ENCODE data around the gene NUDT14. TPM values are rescaled to one million over a fixed set of nuclear protein-coding genes. Genes with fewer than 3 reads are reported as not detected.

The NUDT14 gene
- total RNA-seq, 2 donors from 2014 or later: 4.1 to 23.6 TPM

DNA sequence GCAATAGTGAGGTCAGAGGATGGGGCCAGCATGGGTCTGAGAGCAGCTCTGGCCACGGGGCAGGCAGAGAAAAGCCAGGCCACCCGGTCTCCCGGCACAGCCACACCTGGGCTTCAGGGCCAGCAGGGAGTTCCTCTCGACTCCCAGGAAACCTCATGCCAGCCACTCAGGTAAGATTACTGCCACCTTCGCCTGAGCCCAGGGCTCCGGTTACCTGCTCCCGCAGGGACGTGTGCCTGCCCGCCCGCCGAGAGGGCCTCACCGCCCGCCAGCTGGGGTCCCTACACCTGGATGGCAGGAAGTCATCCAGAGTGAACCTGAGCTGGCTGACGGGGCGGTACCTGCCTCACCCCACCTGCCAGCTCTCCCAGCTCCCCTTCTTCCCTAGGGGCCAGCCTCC lies 19.8 kb downstream of the NUDT14 start:
- ATAC-seq (ENCODE audit: insufficient number of reproducible peaks, low FRiP score, low read depth) (no peak), DNase-seq (ENCODE audit: low spot score) (no peak)
- Histone ChIP-seq H3K27ac (no peak overlapping the region), H3K4me3 (no peak overlapping the region), H3K4me1 (ENCODE audit: control insufficient read depth in 1 of 2, low read depth in 2 of 2) (no peaks in the 10 kb centered on the region), H3K27me3 (replicated peaks; ENCODE audit: insufficient read depth) (no peaks in the 10 kb centered on the region), H3K36me3 (no peaks in the 10 kb centered on the region), H3K9me3 (no peaks in the 10 kb centered on the region)
- TF ChIP-seq, protein P1, sequence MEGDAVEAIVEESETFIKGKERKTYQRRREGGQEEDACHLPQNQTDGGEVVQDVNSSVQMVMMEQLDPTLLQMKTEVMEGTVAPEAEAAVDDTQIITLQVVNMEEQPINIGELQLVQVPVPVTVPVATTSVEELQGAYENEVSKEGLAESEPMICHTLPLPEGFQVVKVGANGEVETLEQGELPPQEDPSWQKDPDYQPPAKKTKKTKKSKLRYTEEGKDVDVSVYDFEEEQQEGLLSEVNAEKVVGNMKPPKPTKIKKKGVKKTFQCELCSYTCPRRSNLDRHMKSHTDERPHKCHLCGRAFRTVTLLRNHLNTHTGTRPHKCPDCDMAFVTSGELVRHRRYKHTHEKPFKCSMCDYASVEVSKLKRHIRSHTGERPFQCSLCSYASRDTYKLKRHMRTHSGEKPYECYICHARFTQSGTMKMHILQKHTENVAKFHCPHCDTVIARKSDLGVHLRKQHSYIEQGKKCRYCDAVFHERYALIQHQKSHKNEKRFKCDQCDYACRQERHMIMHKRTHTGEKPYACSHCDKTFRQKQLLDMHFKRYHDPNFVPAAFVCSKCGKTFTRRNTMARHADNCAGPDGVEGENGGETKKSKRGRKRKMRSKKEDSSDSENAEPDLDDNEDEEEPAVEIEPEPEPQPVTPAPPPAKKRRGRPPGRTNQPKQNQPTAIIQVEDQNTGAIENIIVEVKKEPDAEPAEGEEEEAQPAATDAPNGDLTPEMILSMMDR (IDR thresholded peaks at IDR 0.05): no peak

DNA sequence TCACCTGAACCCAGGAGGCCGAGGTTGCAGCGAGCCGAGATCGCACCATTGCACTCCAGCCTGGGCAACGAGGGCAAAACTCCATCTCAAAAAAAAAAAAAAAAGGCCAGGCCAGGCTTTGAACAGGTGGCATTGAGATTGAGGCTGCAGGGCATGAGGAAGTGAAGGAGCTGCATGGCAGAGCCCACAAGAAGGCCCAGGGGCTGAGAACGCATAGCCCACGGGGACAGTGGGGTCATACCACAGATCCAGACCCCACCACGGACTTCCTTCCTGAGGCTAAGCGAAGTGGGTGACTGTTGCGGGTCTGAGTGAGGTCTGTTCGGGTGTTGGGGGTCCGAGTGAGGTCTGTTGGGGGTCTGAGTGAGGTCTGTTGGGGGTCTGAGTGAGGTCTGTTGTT lies 20.3 kb downstream of the NUDT14 start:
- no peak overlapping the region for H3K4me3 ChIP-seq
- DNase-seq (ENCODE audit: low spot score) (no peak), ATAC-seq (ENCODE audit: insufficient number of reproducible peaks, low FRiP score, low read depth) (no peak)
- H3K36me3 ChIP-seq: no peaks in the 10 kb centered on the region
- H3K27ac ChIP-seq: no peak overlapping the region
- TF ChIP-seq, protein P1 (IDR thresholded peaks at IDR 0.05): no peak
- no peaks in the 10 kb centered on the region for H3K4me1 ChIP-seq (ENCODE audit: control insufficient read depth in 1 of 2, low read depth in 2 of 2)
- no peaks in the 10 kb centered on the region for H3K27me3 ChIP-seq (replicated peaks; ENCODE audit: insufficient read depth)
- no peaks in the 10 kb centered on the region for H3K9me3 ChIP-seq

DNA sequence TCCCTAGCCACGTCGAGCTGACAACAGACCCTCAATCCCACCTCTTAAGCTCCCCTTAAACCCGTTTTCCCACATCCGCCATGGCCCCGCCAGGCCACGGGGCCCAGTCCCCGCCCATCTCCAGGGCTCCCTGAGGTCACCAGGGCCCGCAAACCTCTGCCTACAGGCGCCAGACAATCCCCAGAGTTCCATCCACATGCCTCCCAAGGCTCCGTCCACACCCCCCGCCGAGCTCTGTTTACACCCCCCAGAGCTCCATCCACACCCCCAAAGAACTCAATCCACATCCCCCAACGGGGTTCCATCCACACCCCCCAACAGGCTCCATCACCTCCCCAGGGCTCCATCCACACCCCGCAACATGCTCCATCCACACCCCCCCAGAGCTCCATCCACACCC lies 21.8 kb downstream of the NUDT14 start:
- TF ChIP-seq, protein P1 (IDR thresholded peaks at IDR 0.05): no peak
- H3K9me3 ChIP-seq: no peaks in the 10 kb centered on the region
- H3K27ac ChIP-seq: no peak overlapping the region
- H3K27me3 ChIP-seq (replicated peaks; ENCODE audit: insufficient read depth): no peaks in the 10 kb centered on the region
- no peak overlapping the region for H3K4me3 ChIP-seq
- no peak for ATAC-seq (ENCODE audit: insufficient number of reproducible peaks, low FRiP score, low read depth)
- no peaks in the 10 kb centered on the region for H3K4me1 ChIP-seq (ENCODE audit: control insufficient read depth in 1 of 2, low read depth in 2 of 2)
- no peaks in the 10 kb centered on the region for H3K36me3 ChIP-seq
- DNase-seq (ENCODE audit: low spot score): no peak

DNA sequence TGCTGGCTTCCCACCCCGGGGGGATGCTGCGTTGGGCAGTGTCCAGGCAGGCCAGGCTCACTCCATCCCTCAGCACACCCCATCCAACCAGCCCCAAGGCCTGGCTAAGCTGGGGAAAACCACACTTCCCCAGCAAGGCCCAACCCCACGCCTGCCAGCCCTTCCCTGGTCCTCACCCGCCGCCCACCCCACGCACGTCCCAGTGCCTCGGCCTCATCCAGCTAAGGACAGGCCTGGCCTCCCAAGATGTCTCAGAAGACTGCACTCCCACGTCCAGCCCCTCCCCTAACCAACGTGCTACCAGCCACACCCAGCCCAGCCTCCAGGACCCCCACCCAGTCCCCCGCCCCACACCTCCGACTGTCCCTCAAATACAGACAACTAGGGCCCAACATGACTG lies 22.3 kb downstream of the NUDT14 start:
- Histone ChIP-seq H3K27me3 (replicated peaks; ENCODE audit: insufficient read depth) (no peaks in the 10 kb centered on the region), H3K4me1 (ENCODE audit: control insufficient read depth in 1 of 2, low read depth in 2 of 2) (no peaks in the 10 kb centered on the region), H3K36me3 (no peaks in the 10 kb centered on the region), H3K4me3 (no peak overlapping the region), H3K9me3 (no peaks in the 10 kb centered on the region), H3K27ac (no peak overlapping the region)
- ATAC-seq (ENCODE audit: insufficient number of reproducible peaks, low FRiP score, low read depth): no peak
- DNase-seq (ENCODE audit: low spot score): no peak
- TF ChIP-seq, protein P1 (IDR thresholded peaks at IDR 0.05): no peak

DNA sequence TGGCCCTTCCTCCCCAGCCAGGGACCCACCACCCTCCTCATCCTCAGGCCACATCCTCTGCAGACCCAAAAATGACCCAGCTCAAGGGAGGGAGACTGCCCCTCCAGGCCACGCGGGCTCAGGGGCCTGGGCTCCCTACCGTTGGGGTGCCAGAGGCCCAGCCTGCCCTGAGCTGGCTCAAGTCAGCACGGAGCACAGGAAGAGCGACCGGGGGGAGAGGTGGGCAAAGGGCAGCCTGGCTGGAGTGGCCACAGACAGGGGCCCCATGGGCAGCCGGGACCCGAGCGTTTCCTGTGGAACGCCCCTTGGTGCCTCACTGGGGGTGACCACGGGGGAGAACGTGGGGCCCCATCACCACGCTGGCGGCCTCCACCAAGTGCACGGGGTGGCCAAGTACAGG lies 23.2 kb downstream of the NUDT14 start:
- Histone ChIP-seq H3K9me3 (no peaks in the 10 kb centered on the region), H3K36me3 (no peaks in the 10 kb centered on the region), H3K27ac (no peak overlapping the region), H3K4me1 (ENCODE audit: control insufficient read depth in 1 of 2, low read depth in 2 of 2) (no peaks in the 10 kb centered on the region), H3K27me3 (replicated peaks; ENCODE audit: insufficient read depth) (no peaks in the 10 kb centered on the region), H3K4me3 (no peak overlapping the region)
- no peak for DNase-seq (ENCODE audit: low spot score)
- ATAC-seq (ENCODE audit: insufficient number of reproducible peaks, low FRiP score, low read depth): no peak
- TF ChIP-seq, protein P1 (IDR thresholded peaks at IDR 0.05): no peak

Data from thoracic aorta (tissue), 2 donors.